ENCODE data around the gene CNEP1R1.
"Not testable (repeated sequence)": the region's sequence is repeated elsewhere in the genome, so short reads cannot be mapped to it uniquely, and the experiment has no call there.

CNEP1R1 gene

GRCh38 chr16:50024684-50025536, at the start of gene CNEP1R1:
TSS of gene CNEP1R1 (plus strand) at chr16:50025225. CDS start at chr16:50025316, 91 bp downstream.
- peak; percentile 94 for DNase-seq (ENCODE audit: low spot score)

- no peak for DNase-seq (ENCODE audit: low spot score)
Observed at GRCh38 chr16:49977427-49977826, 47.6 kb upstream of the CNEP1R1 start.

GRCh38 chr16:49978569-49979326, 46.3 kb upstream of the CNEP1R1 start:
- no peak for DNase-seq (ENCODE audit: low spot score)

- DNase-seq (ENCODE audit: low spot score): no peak
Observed at GRCh38 chr16:49980166-49980565, 44.9 kb upstream of the CNEP1R1 start.

- DNase-seq (ENCODE audit: low spot score): no peak
Observed at GRCh38 chr16:49986351-49987124, 38.5 kb upstream of the CNEP1R1 start.

- no peak for DNase-seq (ENCODE audit: low spot score)
Observed at GRCh38 chr16:49987381-49987780, 37.6 kb upstream of the CNEP1R1 start.

GRCh38 chr16:49992825-49993224, 32.2 kb upstream of the CNEP1R1 start:
- DNase-seq (ENCODE audit: low spot score): no peak

GRCh38 chr16:49993579-49993978, 31.4 kb upstream of the CNEP1R1 start:
- no peak for DNase-seq (ENCODE audit: low spot score)

- no peak for DNase-seq (ENCODE audit: low spot score)
Observed at GRCh38 chr16:49994006-49994405, 31.0 kb upstream of the CNEP1R1 start.

- no peak for DNase-seq (ENCODE audit: low spot score)
Observed at GRCh38 chr16:49995720-49996119, 29.3 kb upstream of the CNEP1R1 start.

GRCh38 chr16:49997721-49998251, 27.2 kb upstream of the CNEP1R1 start:
- DNase-seq (ENCODE audit: low spot score): no peak

GRCh38 chr16:49998991-49999390, 26.0 kb upstream of the CNEP1R1 start:
- DNase-seq (ENCODE audit: low spot score): no peak

- no peak for DNase-seq (ENCODE audit: low spot score)
Observed at GRCh38 chr16:50001144-50001543, 23.9 kb upstream of the CNEP1R1 start.

GRCh38 chr16:50002190-50002589, 22.8 kb upstream of the CNEP1R1 start:
- no peak for DNase-seq (ENCODE audit: low spot score)

- DNase-seq (ENCODE audit: low spot score): no peak
Observed at GRCh38 chr16:50004239-50004638, 20.8 kb upstream of the CNEP1R1 start.

- DNase-seq (ENCODE audit: low spot score): no peak
Observed at GRCh38 chr16:50006964-50007363, 18.1 kb upstream of the CNEP1R1 start.

GRCh38 chr16:50007744-50008143, 17.3 kb upstream of the CNEP1R1 start:
- DNase-seq (ENCODE audit: low spot score): no peak

- DNase-seq (ENCODE audit: low spot score): no peak
Observed at GRCh38 chr16:50010212-50010611, 14.8 kb upstream of the CNEP1R1 start.

- DNase-seq (ENCODE audit: low spot score): no peak
Observed at GRCh38 chr16:50011707-50012106, 13.3 kb upstream of the CNEP1R1 start.

- DNase-seq (ENCODE audit: low spot score): no peak
Observed at GRCh38 chr16:50012182-50012581, 12.8 kb upstream of the CNEP1R1 start.

GRCh38 chr16:50014211-50014610, 10.8 kb upstream of the CNEP1R1 start:
- not testable (repeated sequence) for DNase-seq (ENCODE audit: low spot score)

- no peak for DNase-seq (ENCODE audit: low spot score)
Observed at GRCh38 chr16:50015631-50016030, 9.4 kb upstream of the CNEP1R1 start.
